A673 (cell line): Measurements from ENCODE around the gene KMT2B.

ENCODE experiments used
- CTCF ChIP-seq: fragments of 300-800, 200-600 bp; sonication (generic); conservative IDR thresholded peaks from 2 replicates; pipeline ENCODE4 v1.5.1; 2017; ENCODE audit warnings: low read depth, mild to moderate bottlenecking, antibody characterized with exemption, low read length, moderate library complexity, mixed read lengths
- EZH2 ChIP-seq: fragments of 200-600 bp; sonication (generic); IDR thresholded peaks from 2 replicates; pipeline ENCODE4 v1.6.1; 2017; ENCODE audit warnings: borderline replicate concordance, low read depth, mild to moderate bottlenecking, mixed read lengths, antibody characterized with exemption, low read length; ENCODE audit not compliant: poor library complexity, severe bottlenecking

- TF ChIP-seq CTCF: no peak
- TF ChIP-seq EZH2: no peak
Measured at GRCh38 chr19:35751839-35752745, 34.3 kb downstream of the KMT2B start.
